HepG2 (cell line): ENCODE measurements around the gene CNNM3. TPM values are rescaled to one million over a fixed set of nuclear protein-coding genes. Genes with fewer than 3 reads are reported as not detected.
A peak's percentile ranks its signal among the peaks of the same experiment; 100 is the strongest.

Experiments used
- ATAC-seq: fragments of 200-7000 bp; cut with Tn5 transposase; 3 replicates; pipeline ENCODE4 v1.9.1; 2020; ENCODE audit warnings: mild to moderate bottlenecking, moderate library complexity
- BruUV-seq: library from RNA; stranded (reverse); fragments of 400-500 nt; replicated peaks from 2 replicates; lab custom pipeline; 2021; lab: Mats Ljungman, UMichigan
- CTCF ChIA-PET: fragments of 300-600 bp; formaldehyde crosslinking; extraction: SDS; loops from one replicate; lab custom pipeline; 2021; ENCODE audit warnings: low total read pairs, inconsistent platforms, low intra/inter-chr PET ratio; lab: Yijun Ruan, JAX
- POLR2A ChIA-PET: fragments of 350-600 bp; sonication (Branson Sonifier 250); formaldehyde crosslinking; loops from one replicate; lab custom pipeline; 2020; ENCODE audit warnings: antibody characterized with exemption, inconsistent platforms; lab: Yijun Ruan, JAX
- DNase-seq: peaks from one replicate; pipeline ENCODE4 v3.0.0-alpha.2; 2015; ENCODE audit warnings: low spot score
- FAIRE-seq: peaks from 3 replicates; lab custom pipeline; 2011; peaks lifted over from hg19 to GRCh38; lab: Jason Lieb, UNC
- H2AFZ ChIP-seq: one replicate; pipeline ENCODE4 v1.6.1; 2011; ENCODE audit warnings: low read length, inconsistent platforms
- H3K27ac ChIP-seq: fragments of 300-600 bp; 3 replicates; pipeline ENCODE4 v1.8.0; 2011; ENCODE audit warnings: mixed run types, mild to moderate bottlenecking, mixed read lengths, low read length, inconsistent platforms; ENCODE audit not compliant: insufficient read depth; ENCODE audit errors: extremely low read length
- H3K27me3 ChIP-seq, 2 experiments: fragments of 200-600 bp in 1 of 2; 2 replicates in 1 of 2; 3 replicates in 1 of 2; pipeline versions ENCODE4 v1.6.0 to v1.8.0; 2011; ENCODE audit warnings: low read length in 2 of 2, mild to moderate bottlenecking in 2 of 2, moderate library complexity in 2 of 2, inconsistent platforms in 1 of 2; ENCODE audit not compliant: insufficient read depth in 2 of 2, control insufficient read depth in 1 of 2
- H3K36me3 ChIP-seq, 2 experiments: fragments of 200-600 bp in 1 of 2; replicated peaks in 1 of 2; 2 replicates in 1 of 2; 3 replicates in 1 of 2; pipeline versions ENCODE4 v1.5.1 to v1.8.0; 2011; ENCODE audit warnings: low read length in 2 of 2, inconsistent platforms in 1 of 2; ENCODE audit not compliant: insufficient read depth in 2 of 2, control insufficient read depth in 1 of 2
- H3K4me1 ChIP-seq: 2 replicates; pipeline ENCODE4 v1.5.1; 2012; ENCODE audit warnings: low read length, inconsistent platforms; ENCODE audit not compliant: insufficient read depth
- H3K4me2 ChIP-seq: 2 replicates; pipeline ENCODE4 v1.6.0; 2011; ENCODE audit warnings: low read depth, low read length, inconsistent platforms
- H3K4me3 ChIP-seq, 3 experiments: fragments of 200-600 bp in 1 of 3; sonication (generic), shearing (Covaris generic) in 1 of 3; replicated peaks in 1 of 3; 2 replicates each; pipeline ENCODE4 v1.5.1; 2011 to 2016; ENCODE audit warnings: low read length in 3 of 3, inconsistent platforms in 2 of 3, low read depth in 2 of 3, mild to moderate bottlenecking in 2 of 3, control low read depth in 1 of 3, mixed read lengths in 1 of 3; ENCODE audit not compliant: insufficient read depth in 1 of 3
- H3K79me2 ChIP-seq: one replicate; pipeline ENCODE4 v1.6.1; 2011; ENCODE audit warnings: low read length, inconsistent platforms; ENCODE audit not compliant: insufficient read depth
- H3K9ac ChIP-seq: 2 replicates; pipeline ENCODE4 v1.6.0; 2011; ENCODE audit warnings: mild to moderate bottlenecking, low read depth, low read length, inconsistent platforms; ENCODE audit not compliant: insufficient read depth
- H3K9me3 ChIP-seq: 2 replicates; pipeline ENCODE4 v1.5.1; 2012; ENCODE audit warnings: mild to moderate bottlenecking, low read length
- H4K20me1 ChIP-seq: 2 replicates; pipeline ENCODE4 v1.6.0; 2011; ENCODE audit warnings: inconsistent platforms, mild to moderate bottlenecking, low read length, moderate library complexity; ENCODE audit not compliant: insufficient read depth
- ARNT2 ChIP-seq: sonication (generic); formaldehyde crosslinking; IDR thresholded peaks from 2 replicates; pipeline ENCODE4 v1.8.0; 2022; ENCODE audit warnings: mild to moderate bottlenecking, low read depth, missing genetic modification reagents, moderate library complexity
- EED ChIP-seq: sonication (generic); formaldehyde crosslinking; IDR thresholded peaks from 2 replicates; pipeline ENCODE4 v1.5.0; 2020; ENCODE audit warnings: mild to moderate bottlenecking, missing genetic modification reagents
- HNRNPLL ChIP-seq: fragments of 200-400 bp; formaldehyde crosslinking; IDR thresholded peaks from 2 replicates; pipeline ENCODE4 v1.6.1; 2017; ENCODE audit warnings: mild to moderate bottlenecking, low read depth, low read length; ENCODE audit not compliant: poor library complexity, severe bottlenecking
- HOXA7 ChIP-seq: sonication (generic); formaldehyde crosslinking; IDR thresholded peaks from 2 replicates; pipeline ENCODE4 v1.8.1; 2022; ENCODE audit warnings: mild to moderate bottlenecking, missing genetic modification reagents, moderate library complexity
- ISL2 ChIP-seq: sonication (generic); formaldehyde crosslinking; IDR thresholded peaks from 2 replicates; pipeline ENCODE4 v1.5.0; 2020; ENCODE audit warnings: missing genetic modification reagents
- NFE2 ChIP-seq: sonication (generic); formaldehyde crosslinking; IDR thresholded peaks from 2 replicates; pipeline ENCODE4 v1.4.0; 2020; ENCODE audit warnings: missing genetic modification reagents
- NFE2L1 ChIP-seq: sonication (generic); formaldehyde crosslinking; IDR thresholded peaks from 2 replicates; pipeline ENCODE4 v1.4.0; 2020; ENCODE audit warnings: missing genetic modification reagents, mild to moderate bottlenecking, borderline replicate concordance
- PAF1 ChIP-seq: IDR thresholded peaks from 2 replicates; pipeline ENCODE4 v1.6.1; 2016; ENCODE audit warnings: missing genetic modification reagents, missing compliant biosample characterization
- ZFP36L1 ChIP-seq: sonication (generic); formaldehyde crosslinking; IDR thresholded peaks from 2 replicates; pipeline ENCODE4 v1.8.0; 2022; ENCODE audit warnings: mild to moderate bottlenecking, missing genetic modification reagents, moderate library complexity
- ZNF562 ChIP-seq: sonication (generic); formaldehyde crosslinking; IDR thresholded peaks from 2 replicates; pipeline ENCODE4 v1.8.0; 2022; ENCODE audit warnings: missing genetic modification reagents, borderline replicate concordance
- ZNF605 ChIP-seq: sonication (generic); formaldehyde crosslinking; IDR thresholded peaks from 2 replicates; pipeline ENCODE4 v1.8.0; 2022; ENCODE audit warnings: mild to moderate bottlenecking, missing genetic modification reagents
- ZNF616 ChIP-seq: sonication (generic); formaldehyde crosslinking; IDR thresholded peaks from 2 replicates; pipeline ENCODE4 v1.5.0; 2020; ENCODE audit warnings: low read depth, mild to moderate bottlenecking, missing genetic modification reagents
- ZNF644 ChIP-seq: IDR thresholded peaks from 2 replicates; pipeline ENCODE4 v1.6.1; 2016; ENCODE audit warnings: low read depth
- WGBS: methylation state at CpG from one replicate; pipeline ENCODE4 v1.1.6; 2017; ENCODE audit warnings: low lambda C conversion rate; 5-methylcytosine and 5-hydroxymethylcytosine counted together
- in situ Hi-C: cut with HindIII; loops from 2 replicates; pipeline ENCODE4 v1.10.0; 2017; ENCODE audit warnings: low pct_unique_long_range_greater_than_20kb; ENCODE audit not compliant: extremely low pct_ligation_motif_present
- intact Hi-C: fragments of 100-400 bp; cut with micrococcal nuclease; formaldehyde crosslinking; loops from one replicate; pipeline ENCODE4 v1.10.0; 2022; ENCODE audit not compliant: unreplicated experiment
- polyA plus RNA-seq, 8 experiments: library from polyadenylated mRNA; depleted of rRNA in 3 of 8; stranded (reverse) in 7 of 8; unstranded in 1 of 8; fragments of >200 nt; fragmentation: Illumina TruSeq in 4 of 8; extraction: Trizol in 4 of 8; gene quantifications; 2 replicates each; pipeline versions ENCODE4 v1.2.1 to v1.2.3, GENCODE V29; 2011 to 2016; ENCODE audit warnings: low read depth in 4 of 8, missing spikeins in 1 of 8, mixed read lengths in 1 of 8; ENCODE audit not compliant: insufficient read depth in 1 of 8
- total RNA-seq, 5 experiments: library from RNA; depleted of rRNA; stranded (reverse); fragments of >200 nt; fragmentation: Illumina TruSeq; extraction: Trizol; gene quantifications; 2 replicates each; pipeline ENCODE4 v1.2.3, GENCODE V29; 2016; ENCODE audit warnings: low read depth in 1 of 5
- TF ChIP-seq, protein P1 (sequence below): sonication (generic); formaldehyde crosslinking; IDR thresholded peaks from 2 replicates; pipeline ENCODE4 v1.8.0; 2022; ENCODE audit warnings: missing genetic modification reagents, mild to moderate bottlenecking, moderate library complexity, borderline replicate concordance
- TF ChIP-seq, protein P2 (sequence below): IDR thresholded peaks from 2 replicates; pipeline ENCODE4 v1.6.1; 2018; ENCODE audit warnings: missing genetic modification reagents

CNNM3 gene
- total and polyA plus RNA-seq, 2 of the 13 experiments (the other 11 are each of a cell fraction or from before 2014, with no cell fraction given) = 21.2 to 27.9 TPM

DNA sequence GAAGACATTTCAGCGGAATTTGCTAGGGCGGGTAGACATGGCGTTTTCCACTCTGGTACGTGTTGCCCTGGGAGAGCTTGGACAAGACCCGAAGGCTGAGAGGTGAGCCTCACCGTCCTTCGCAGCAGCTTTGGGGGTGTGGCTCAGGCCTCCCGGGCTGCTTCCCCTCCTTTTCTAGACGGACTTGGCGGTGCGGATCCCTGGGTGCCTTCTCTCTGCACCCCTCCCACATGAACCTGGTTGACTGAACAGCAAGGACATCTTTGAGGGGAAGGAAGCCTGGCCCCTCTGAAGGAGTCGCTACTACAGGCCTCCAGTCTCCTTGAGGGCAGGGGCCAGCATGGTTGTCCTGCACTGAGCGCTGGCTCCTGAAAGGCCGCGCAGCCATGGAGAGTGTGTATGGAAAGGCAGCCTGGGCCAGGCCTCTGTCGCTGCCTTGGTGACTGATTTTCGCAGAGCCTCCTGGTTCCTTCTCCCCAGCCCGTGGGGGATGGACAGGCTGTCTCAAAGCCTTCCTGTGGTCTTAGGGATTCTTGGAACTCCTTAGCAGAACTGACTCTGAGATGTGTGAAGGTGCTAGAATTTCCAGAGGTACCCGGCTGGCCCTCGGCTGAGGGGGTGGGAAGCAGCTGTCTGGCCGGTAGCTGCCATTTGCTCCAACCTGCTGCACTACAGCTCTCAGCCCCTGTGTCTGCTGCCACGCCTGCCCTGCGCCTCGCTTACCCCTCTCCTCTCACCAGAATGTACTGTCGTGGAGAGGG is 45.4 kb upstream of the CNNM3 start (continued):
- TF ChIP-seq NFE2L1 (0 out of 2 replicates have a peak, but pooled peaks have one; percentile 30), ZFP36L1 (CRISPR knock-in tag) (no peak), ZNF605 (CRISPR knock-in tag) (no peak), PAF1 (CRISPR knock-in tag) (no peak), ZNF562 (no peak), EED (CRISPR knock-in tag) (0 out of 2 replicates have a peak, but pooled peaks have one; percentile 22), HOXA7 (CRISPR knock-in tag) (no peak), ZNF616 (CRISPR knock-in tag) (no peak), ISL2 (CRISPR knock-in tag) (no peak)

DNA sequence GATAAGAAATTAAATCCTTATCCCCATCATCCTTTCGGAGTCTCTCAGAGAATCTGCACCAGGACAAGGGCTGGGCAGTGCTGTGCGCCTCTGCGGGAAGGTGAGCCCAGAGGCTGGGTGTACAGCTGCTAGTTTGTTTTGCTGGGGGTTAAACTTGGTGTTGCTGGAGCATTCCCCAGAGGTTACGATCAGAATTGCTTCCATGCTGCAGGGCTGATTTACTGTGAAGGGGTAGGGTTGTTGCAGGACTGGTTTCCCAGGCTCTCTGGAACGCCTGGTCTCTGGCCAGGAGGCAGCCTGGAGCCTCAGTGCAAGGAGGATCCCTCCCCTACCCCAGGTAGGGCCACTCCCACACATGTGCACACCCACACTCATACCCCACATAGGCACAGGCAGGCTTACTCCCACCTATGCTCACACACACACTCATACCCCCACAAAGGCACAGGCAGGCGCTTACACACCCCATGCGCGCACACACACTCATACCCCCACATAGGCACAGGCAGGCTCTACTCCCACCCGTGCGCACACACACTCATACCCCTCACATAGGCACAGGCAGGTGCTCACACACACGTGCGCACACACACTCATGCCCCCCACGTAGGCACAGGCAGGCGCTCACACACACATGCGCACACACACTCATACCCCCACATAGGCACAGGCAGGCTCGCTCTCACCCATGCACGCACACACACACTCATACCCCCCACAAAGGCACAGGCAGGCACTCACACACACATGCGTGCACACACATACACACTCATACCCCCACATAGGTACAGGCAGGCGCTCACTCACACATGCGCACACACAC is 44.1 kb upstream of the CNNM3 start:
- POLR2A ChIA-PET = no interaction called here
- no TSS peak for BruUV-seq
- Histone ChIP-seq H3K9ac (no peak overlapping the region), H3K9me3 (no peaks in the 10 kb centered on the region), H3K79me2 (no peaks in the 10 kb centered on the region)
- intact Hi-C loops = no loop called here
- TF ChIP-seq ARNT2 (CRISPR knock-in tag) = no peak
- TF ChIP-seq, protein P1, sequence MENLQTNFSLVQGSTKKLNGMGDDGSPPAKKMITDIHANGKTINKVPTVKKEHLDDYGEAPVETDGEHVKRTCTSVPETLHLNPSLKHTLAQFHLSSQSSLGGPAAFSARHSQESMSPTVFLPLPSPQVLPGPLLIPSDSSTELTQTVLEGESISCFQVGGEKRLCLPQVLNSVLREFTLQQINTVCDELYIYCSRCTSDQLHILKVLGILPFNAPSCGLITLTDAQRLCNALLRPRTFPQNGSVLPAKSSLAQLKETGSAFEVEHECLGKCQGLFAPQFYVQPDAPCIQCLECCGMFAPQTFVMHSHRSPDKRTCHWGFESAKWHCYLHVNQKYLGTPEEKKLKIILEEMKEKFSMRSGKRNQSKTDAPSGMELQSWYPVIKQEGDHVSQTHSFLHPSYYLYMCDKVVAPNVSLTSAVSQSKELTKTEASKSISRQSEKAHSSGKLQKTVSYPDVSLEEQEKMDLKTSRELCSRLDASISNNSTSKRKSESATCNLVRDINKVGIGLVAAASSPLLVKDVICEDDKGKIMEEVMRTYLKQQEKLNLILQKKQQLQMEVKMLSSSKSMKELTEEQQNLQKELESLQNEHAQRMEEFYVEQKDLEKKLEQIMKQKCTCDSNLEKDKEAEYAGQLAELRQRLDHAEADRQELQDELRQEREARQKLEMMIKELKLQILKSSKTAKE (CRISPR knock-in tag) = 0 out of 2 replicates have a peak, but pooled peaks have one; percentile 29
- TF ChIP-seq HNRNPLL = peak; percentile 24
- TF ChIP-seq NFE2 = no peak
- TF ChIP-seq, protein P2, sequence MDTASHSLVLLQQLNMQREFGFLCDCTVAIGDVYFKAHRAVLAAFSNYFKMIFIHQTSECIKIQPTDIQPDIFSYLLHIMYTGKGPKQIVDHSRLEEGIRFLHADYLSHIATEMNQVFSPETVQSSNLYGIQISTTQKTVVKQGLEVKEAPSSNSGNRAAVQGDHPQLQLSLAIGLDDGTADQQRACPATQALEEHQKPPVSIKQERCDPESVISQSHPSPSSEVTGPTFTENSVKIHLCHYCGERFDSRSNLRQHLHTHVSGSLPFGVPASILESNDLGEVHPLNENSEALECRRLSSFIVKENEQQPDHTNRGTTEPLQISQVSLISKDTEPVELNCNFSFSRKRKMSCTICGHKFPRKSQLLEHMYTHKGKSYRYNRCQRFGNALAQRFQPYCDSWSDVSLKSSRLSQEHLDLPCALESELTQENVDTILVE (CRISPR knock-in tag) = no peak
- no peak for TF ChIP-seq ZNF644 (CRISPR knock-in tag)
- TF ChIP-seq, all 625 proteins: peak for 2
- no peak for DNase-seq
- CTCF ChIA-PET = no interaction called here
- Histone ChIP-seq H2AFZ (no peak overlapping the region), H3K4me1 (peaks cover 29% of the 10 kb centered on the region), H4K20me1 (no peaks in the 10 kb centered on the region; the same call in 1 of the 2 replicates), H3K4me2 (no peak overlapping the region), H3K27me3 (no peaks in the 10 kb centered on the region), H3K36me3 (no peaks in the 10 kb centered on the region; a peak in 1 of 5 replicates), H3K4me3 (no peak overlapping the region), H3K27ac (no peak overlapping the region)
- WGBS = 97% methylated on average over 20 of the region's 20 CpGs
- FAIRE-seq = no peak
- ATAC-seq = no peak
- in situ Hi-C loops = no loop called here
